Activated naive CD8-positive, alpha-beta T cell treated with anti-CD3 and anti-CD28 coated beads, Interleukin-2, amount 50 U/mL, for 16 hours (primary cell): ENCODE measurements around the gene SMIM36.
"Not testable (repeated sequence)": the region's sequence is repeated elsewhere in the genome, so short reads cannot be mapped to it uniquely, and the experiment has no call there.

ENCODE experiments used
- DNase-seq: peaks from one replicate; pipeline ENCODE4 v3.0.0-alpha.2; 2020; ENCODE audit warnings: low read depth, low spot score

The SMIM36 gene

GRCh38 chr17:55435408-55435807 lies 75.8 kb downstream of the SMIM36 start:
- DNase-seq: no peak

GRCh38 chr17:55434721-55435120 lies 76.5 kb downstream of the SMIM36 start:
- no peak for DNase-seq

DNA sequence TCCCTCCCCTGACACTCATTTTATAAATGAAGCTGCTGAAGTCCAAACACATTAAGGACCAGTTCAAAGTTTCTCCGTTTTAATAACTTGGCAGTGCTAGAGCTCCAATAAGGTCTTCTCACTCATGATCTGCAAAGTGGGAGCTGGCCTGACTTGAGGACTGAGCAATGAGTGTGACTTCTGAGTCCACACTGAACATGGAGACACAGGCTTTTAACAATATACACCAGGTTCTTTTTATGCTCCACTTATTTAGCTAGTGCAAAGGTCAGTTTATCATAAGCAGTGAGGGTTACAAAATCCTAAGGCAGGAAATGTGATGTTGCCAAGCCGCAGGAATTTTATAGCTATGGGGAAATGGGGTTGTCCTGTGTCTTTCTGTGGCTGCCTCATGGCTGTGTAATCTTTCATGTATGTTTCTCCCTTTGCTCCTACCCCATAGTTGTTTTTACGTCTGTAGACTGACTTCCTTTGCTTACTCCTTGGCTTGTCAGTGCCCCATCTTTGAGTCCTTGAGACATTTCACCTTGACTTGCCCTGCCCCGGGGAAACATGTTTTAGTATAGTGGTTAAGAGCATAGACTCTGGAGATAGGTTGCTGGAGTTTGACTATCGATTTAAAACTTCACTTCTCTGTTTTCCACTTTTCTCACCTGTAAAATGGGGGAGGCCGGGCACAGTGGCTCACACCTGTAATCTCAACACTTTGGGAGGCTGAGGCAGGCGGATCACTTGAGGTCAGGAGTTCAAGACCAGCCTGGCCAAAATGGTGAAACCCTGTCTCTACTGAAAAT lies 77.4 kb downstream of the SMIM36 start:
- DNase-seq: no peak

DNA sequence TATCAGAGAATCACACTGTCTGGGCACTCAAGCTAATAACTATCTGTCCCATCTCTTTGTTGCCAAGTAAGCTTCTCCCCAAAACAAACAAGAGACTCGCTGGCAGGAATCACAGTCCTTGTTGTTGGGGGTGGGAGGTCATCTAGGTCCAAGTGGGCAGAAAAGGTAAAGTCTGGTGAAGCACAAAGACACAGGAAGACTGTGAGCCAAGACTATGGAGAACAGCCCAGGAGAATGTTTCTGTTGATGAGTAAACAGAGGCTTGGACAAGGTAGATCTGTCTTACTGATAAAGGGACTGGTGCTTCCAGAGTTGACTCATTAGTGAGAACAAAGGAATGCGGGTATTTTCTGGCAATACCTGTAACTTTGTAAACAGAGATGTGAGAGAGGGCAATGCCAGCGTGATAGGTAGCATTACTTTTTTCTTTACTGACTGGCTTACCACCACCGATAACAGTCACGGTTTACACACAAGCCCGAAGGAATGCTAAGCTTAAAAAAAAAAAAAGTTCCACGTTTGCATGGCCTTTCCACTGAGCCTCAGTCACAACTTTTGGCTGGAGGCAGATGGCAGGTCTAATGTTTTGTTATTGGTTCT lies 78.1 kb downstream of the SMIM36 start:
- no peak for DNase-seq

- DNase-seq: no peak
Observed at GRCh38 chr17:55432358-55433028, 78.8 kb downstream of the SMIM36 start.

DNA sequence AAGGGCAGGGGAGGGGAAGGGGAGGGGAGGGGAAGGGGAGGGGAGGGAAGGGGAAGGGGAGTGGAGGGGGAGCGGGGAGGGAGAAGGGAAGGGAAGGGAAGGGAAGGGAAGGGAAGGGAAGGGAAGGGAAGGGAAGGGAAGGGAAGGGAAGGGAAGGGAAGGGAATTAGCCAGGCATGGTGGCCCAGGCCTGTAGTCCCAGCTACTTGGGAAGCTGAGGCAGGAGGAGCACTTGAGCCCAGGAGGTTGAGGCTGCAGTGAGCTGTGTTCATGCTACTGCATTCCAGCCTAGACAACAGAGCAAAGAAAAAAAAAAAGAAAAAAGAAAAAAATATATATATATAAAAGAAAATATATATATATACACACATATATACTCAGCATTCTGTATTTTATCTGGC lies 79.3 kb downstream of the SMIM36 start:
- not testable (repeated sequence) for DNase-seq

DNA sequence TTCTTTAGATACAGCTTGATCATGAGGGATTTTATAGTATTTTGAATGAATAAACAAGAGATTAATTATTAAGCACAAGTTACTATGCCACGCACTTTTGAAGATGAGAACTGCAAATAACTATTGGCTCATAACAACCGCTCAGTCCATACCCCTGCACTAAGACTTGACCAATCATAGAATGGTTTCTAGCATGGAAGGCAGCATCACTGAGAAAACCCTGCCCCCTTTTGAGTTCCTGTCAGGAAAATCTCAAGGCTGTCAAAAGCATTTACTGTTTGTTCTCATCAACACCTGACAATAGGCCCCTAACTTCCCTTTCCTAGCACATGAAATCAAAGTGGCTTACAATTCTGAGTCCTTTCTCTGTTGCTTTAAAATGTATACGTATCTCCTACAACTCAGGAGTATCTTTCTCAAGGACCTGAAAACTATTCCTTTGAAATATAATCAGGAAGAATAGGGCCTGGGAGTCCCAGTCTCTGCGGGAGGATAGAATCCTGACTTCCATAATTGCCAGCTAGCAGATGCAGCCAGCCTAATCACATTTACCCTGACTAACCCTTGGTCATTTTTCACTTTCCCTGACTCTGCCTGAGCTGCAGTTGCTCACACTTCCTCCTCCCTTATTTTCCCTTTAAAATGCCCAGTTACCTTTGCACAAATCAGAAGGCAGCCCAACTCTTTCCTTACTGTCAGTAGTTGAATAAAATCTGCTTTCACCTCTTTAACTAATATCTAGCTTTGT lies 80.5 kb downstream of the SMIM36 start:
- DNase-seq: no peak

- no peak for DNase-seq
Observed at GRCh38 chr17:55427587-55427882, 83.7 kb downstream of the SMIM36 start.

GRCh38 chr17:55426851-55427586 lies 84.2 kb downstream of the SMIM36 start:
- DNase-seq: no peak

- no peak for DNase-seq
Observed at GRCh38 chr17:55424893-55425540, 86.2 kb downstream of the SMIM36 start.

- DNase-seq: no peak
Observed at GRCh38 chr17:55423535-55423934, 87.7 kb downstream of the SMIM36 start.

DNA sequence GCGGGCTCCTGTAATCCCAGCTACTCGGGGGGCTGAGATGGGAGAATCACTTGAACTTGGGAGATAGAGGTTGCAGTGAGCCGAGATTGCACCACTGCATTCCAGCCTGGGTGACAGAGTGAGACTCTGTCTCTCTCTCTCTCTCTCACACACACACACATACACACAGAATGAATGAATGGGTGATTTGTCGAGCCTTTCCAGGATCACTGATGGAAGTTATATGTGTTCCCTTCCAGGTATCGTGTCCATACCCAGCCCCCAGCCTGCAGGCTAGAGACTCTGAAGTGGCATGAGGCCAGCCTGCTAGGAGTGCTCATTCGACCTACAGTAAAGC lies 88.5 kb downstream of the SMIM36 start:
- not testable (repeated sequence) for DNase-seq

GRCh38 chr17:55421179-55421934 lies 89.9 kb downstream of the SMIM36 start, which contains the start of gene MMD:
MMD (minus strand) TSS chr17:55421835; CDS start chr17:55421695, 140 bp downstream.
- DNase-seq: no peak

GRCh38 chr17:55420776-55421178 lies 90.5 kb downstream of the SMIM36 start:
- no peak for DNase-seq

DNA sequence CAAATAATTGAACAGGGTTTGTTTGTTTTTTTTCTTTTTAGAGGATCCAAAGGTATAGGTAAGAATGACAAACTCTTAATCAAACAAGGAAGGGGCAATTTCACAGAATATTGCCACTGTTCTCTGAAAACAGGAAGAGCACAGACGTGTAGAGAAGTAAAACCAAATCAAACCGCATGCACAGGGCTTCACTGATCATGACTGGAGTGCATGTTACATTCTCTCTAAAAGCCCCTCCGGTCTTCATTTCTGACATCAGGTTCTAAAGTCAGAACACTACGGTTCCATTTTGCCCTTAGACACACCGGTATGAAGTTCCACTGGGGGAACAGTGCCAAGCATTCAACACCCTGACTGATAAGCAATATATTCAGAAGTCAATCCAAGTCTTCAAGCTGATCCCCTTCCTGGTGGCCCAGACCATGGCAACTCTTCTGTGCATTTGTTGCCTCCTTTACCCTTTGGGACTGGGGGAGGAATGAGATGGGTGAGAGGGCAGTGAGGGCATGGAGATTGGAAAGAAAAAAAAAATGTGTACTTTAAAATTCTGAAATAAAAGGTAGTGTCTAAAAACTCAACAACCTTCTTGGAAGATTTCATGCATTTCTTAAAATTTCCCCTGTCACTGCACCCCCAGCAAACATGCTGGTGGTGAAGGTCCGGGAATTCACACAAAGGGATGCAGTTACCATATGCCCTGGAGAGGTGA lies 91.0 kb downstream of the SMIM36 start:
- no peak for DNase-seq

- DNase-seq: no peak
Observed at GRCh38 chr17:55418369-55419268, 92.6 kb downstream of the SMIM36 start.

DNA sequence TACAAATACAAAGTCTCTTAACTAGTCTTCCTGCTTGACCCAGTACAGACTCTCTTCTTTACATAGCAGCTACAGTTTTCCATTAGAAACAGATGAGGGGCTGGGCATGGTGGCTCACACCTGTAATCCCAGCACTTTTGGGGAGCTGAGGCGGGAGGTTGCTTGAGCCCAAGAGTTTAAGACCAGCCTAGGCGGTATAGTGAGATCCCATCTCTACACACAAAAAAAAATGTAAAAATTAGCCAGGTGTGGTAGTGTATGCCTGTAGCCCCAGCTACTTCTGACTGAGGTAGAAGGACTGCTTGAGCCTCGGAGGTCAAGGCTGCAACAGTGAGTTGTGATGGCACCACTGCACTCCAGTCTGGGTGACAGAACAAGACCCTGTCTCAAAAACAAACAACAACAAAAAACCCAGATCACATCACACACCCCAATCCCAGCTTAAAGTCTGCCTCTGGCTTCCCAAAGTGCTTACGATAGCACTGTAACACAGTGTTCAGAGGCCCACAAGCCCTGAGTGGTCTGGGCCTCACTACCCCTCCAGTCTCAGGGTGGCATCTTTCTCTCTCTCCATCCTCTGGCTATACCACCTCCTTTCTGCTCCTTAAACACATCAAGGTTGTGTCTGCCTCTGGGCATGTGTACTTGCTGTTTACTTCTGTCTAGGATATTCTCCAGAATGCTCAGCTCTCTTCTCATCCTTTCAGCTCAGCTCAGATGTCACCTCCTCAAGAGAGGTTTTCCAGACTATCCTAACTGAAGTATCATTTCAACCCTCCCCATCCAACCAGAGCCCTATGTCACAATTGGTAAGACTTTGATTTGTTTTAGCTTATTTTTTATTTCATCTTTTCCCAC lies 93.6 kb downstream of the SMIM36 start:
- DNase-seq: no peak
